WTC11 (cell line): Measurements from ENCODE around the gene SERGEF. TPM values are rescaled to one million over a fixed set of nuclear protein-coding genes. Genes with fewer than 3 reads are reported as not detected.

Experiments used
- ATAC-seq: fragments of 200-7000 bp; cut with Tn5 transposase; 2 replicates; pipeline ENCODE4 v1.10.0; 2021; ENCODE audit warnings: mild to moderate bottlenecking, moderate library complexity
- CTCF ChIA-PET: fragments of 300-600 bp; sonication (Branson Sonifier 250); formaldehyde crosslinking; loops from one replicate; lab custom pipeline; 2021; ENCODE audit warnings: antibody characterized with exemption; lab: Charles Lee
- POLR2A ChIA-PET: fragments of 350-600 bp; sonication (Branson Sonifier 250); formaldehyde crosslinking; loops from one replicate; lab custom pipeline; 2021; ENCODE audit warnings: antibody characterized with exemption; lab: Charles Lee
- DNase-seq: peaks from one replicate; pipeline ENCODE4 v3.0.0; 2021; ENCODE audit warnings: low spot score
- H3K27ac Mint-ChIP-seq: 2 replicates; pipeline ENCODE4 v1.8.0; 2021; ENCODE audit warnings: mixed read lengths
- H3K27me3 Mint-ChIP-seq: 2 replicates; pipeline ENCODE4 v1.8.0; 2021; ENCODE audit warnings: low read depth, mild to moderate bottlenecking, moderate library complexity, mixed read lengths
- H3K36me3 Mint-ChIP-seq: 2 replicates; pipeline ENCODE4 v1.8.0; 2021; ENCODE audit warnings: mixed read lengths
- H3K4me1 Mint-ChIP-seq: 2 replicates; pipeline ENCODE4 v1.8.0; 2022; ENCODE audit warnings: mixed read lengths
- H3K4me3 Mint-ChIP-seq: 2 replicates; pipeline ENCODE4 v1.8.0; 2021; ENCODE audit warnings: mild to moderate bottlenecking, moderate library complexity, mixed read lengths
- H3K9me3 Mint-ChIP-seq: 2 replicates; pipeline ENCODE4 v1.8.0; 2021; ENCODE audit warnings: mixed read lengths
- ATF1 ChIP-seq: sonication (generic); formaldehyde crosslinking; IDR thresholded peaks from 2 replicates; pipeline ENCODE4 v1.8.1; 2023; ENCODE audit warnings: mild to moderate bottlenecking, moderate library complexity, missing genetic modification reagents
- ELF4 ChIP-seq: sonication (generic); formaldehyde crosslinking; IDR thresholded peaks from 2 replicates; pipeline ENCODE4 v1.8.1; 2022; ENCODE audit warnings: low read depth, mild to moderate bottlenecking, moderate library complexity, missing genetic modification reagents
- ETV6 ChIP-seq: sonication (generic); formaldehyde crosslinking; IDR thresholded peaks from 2 replicates; pipeline ENCODE4 v1.8.1; 2022; ENCODE audit warnings: mild to moderate bottlenecking, missing genetic modification reagents
- FOXJ3 ChIP-seq: sonication (generic); formaldehyde crosslinking; IDR thresholded peaks from 2 replicates; pipeline ENCODE4 v1.9.0; 2021; ENCODE audit warnings: missing genetic modification reagents, mild to moderate bottlenecking, borderline replicate concordance
- GTF2I ChIP-seq: fragments of 250-450 bp; sonication (Bioruptor Pico); conservative IDR thresholded peaks from 2 replicates; pipeline ENCODE4 v1.4.0; 2021; ENCODE audit warnings: mild to moderate bottlenecking
- HMGXB4 ChIP-seq: sonication (generic); formaldehyde crosslinking; IDR thresholded peaks from 2 replicates; pipeline ENCODE4 v1.8.1; 2023; ENCODE audit warnings: mild to moderate bottlenecking, moderate library complexity, missing genetic modification reagents
- JUN ChIP-seq: sonication (generic); formaldehyde crosslinking; IDR thresholded peaks from 2 replicates; pipeline ENCODE4 v1.8.0; 2023; ENCODE audit warnings: mild to moderate bottlenecking, missing genetic modification reagents
- NFATC4 ChIP-seq: fragments of 250-450 bp; sonication (Bioruptor Pico); IDR thresholded peaks from 2 replicates; pipeline ENCODE4 v1.9.0; 2021; ENCODE audit warnings: mild to moderate bottlenecking
- NFYB ChIP-seq: sonication (generic); formaldehyde crosslinking; conservative IDR thresholded peaks from 2 replicates; pipeline ENCODE4 v1.8.0; 2022; ENCODE audit warnings: low read depth, missing genetic modification reagents
- NR1H2 ChIP-seq: sonication (generic); formaldehyde crosslinking; IDR thresholded peaks from 2 replicates; pipeline ENCODE4 v1.9.0; 2021; ENCODE audit warnings: mild to moderate bottlenecking, moderate library complexity, missing genetic modification reagents
- NR2C2 ChIP-seq: sonication (generic); formaldehyde crosslinking; IDR thresholded peaks from 2 replicates; pipeline ENCODE4 v1.8.0; 2022; ENCODE audit warnings: mild to moderate bottlenecking, missing genetic modification reagents
- PRDM15 ChIP-seq: sonication (generic); formaldehyde crosslinking; IDR thresholded peaks from 2 replicates; pipeline ENCODE4 v1.8.0; 2022; ENCODE audit warnings: missing genetic modification reagents
- SMAD4 ChIP-seq: sonication (generic); formaldehyde crosslinking; IDR thresholded peaks from 2 replicates; pipeline ENCODE4 v1.8.0; 2022; ENCODE audit warnings: mild to moderate bottlenecking, missing genetic modification reagents
- TCF7 ChIP-seq: sonication (generic); formaldehyde crosslinking; IDR thresholded peaks from 2 replicates; pipeline ENCODE4 v1.8.0; 2022; ENCODE audit warnings: mild to moderate bottlenecking, low read depth, missing genetic modification reagents, moderate library complexity
- USF1 ChIP-seq: sonication (generic); formaldehyde crosslinking; IDR thresholded peaks from 2 replicates; pipeline ENCODE4 v1.8.0; 2022; ENCODE audit warnings: mild to moderate bottlenecking, missing genetic modification reagents
- ZNF263 ChIP-seq: sonication (generic); formaldehyde crosslinking; IDR thresholded peaks from 2 replicates; pipeline ENCODE4 v1.8.1; 2022; ENCODE audit warnings: low read depth, mild to moderate bottlenecking, moderate library complexity, missing genetic modification reagents
- ZNF423 ChIP-seq: fragments of 250-450 bp; sonication (Bioruptor Pico); IDR thresholded peaks from 2 replicates; pipeline ENCODE4 v2.1.2; 2022; ENCODE audit warnings: mild to moderate bottlenecking, moderate library complexity
- ZNF512 ChIP-seq: sonication (generic); formaldehyde crosslinking; IDR thresholded peaks from 2 replicates; pipeline ENCODE4 v1.8.1; 2022; ENCODE audit warnings: missing genetic modification reagents, borderline replicate concordance
- ZNF671 ChIP-seq: fragments of 250-450 bp; sonication (Bioruptor Pico); IDR thresholded peaks from 2 replicates; pipeline ENCODE4 v1.8.0; 2021; ENCODE audit warnings: mild to moderate bottlenecking
- ZSCAN18 ChIP-seq: fragments of 250-450 bp; sonication (Bioruptor Pico); IDR thresholded peaks from 2 replicates; pipeline ENCODE4 v2.1.2; 2022; ENCODE audit warnings: mild to moderate bottlenecking, moderate library complexity
- total RNA-seq: library from RNA; stranded (reverse); gene quantifications from 3 replicates; pipeline ENCODE4 v1.2.3, GENCODE V29; 2021
- TF ChIP-seq, protein P1 (sequence below): fragments of 250-450 bp; sonication (Bioruptor Pico); IDR thresholded peaks from 2 replicates; pipeline ENCODE4 v1.8.0; 2021; ENCODE audit warnings: mild to moderate bottlenecking
- TF ChIP-seq, protein P2 (sequence below): sonication (generic); formaldehyde crosslinking; IDR thresholded peaks from 2 replicates; pipeline ENCODE4 v1.8.1; 2022; ENCODE audit warnings: low read depth, mild to moderate bottlenecking, moderate library complexity, missing genetic modification reagents, borderline replicate concordance

Gene SERGEF
- total RNA-seq, 1 experiment from 2014 or later = 35.5 TPM

- TF ChIP-seq FOXJ3 (CRISPR knock-in tag) (no peak), NR2C2 (CRISPR knock-in tag) (no peak), ZSCAN18 (CRISPR knock-in tag) (no peak), ZNF512 (no peak), JUN (no peak), GTF2I (CRISPR knock-in tag) (no peak), SMAD4 (no peak), ATF1 (CRISPR knock-in tag) (no peak), USF1 (CRISPR knock-in tag) (no peak), NFYB (CRISPR knock-in tag) (no peak), HMGXB4 (CRISPR knock-in tag) (no peak)
- TF ChIP-seq, protein P1, sequence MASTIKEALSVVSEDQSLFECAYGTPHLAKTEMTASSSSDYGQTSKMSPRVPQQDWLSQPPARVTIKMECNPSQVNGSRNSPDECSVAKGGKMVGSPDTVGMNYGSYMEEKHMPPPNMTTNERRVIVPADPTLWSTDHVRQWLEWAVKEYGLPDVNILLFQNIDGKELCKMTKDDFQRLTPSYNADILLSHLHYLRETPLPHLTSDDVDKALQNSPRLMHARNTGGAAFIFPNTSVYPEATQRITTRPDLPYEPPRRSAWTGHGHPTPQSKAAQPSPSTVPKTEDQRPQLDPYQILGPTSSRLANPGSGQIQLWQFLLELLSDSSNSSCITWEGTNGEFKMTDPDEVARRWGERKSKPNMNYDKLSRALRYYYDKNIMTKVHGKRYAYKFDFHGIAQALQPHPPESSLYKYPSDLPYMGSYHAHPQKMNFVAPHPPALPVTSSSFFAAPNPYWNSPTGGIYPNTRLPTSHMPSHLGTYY (CRISPR knock-in tag) = no peak
- H3K9me3 Mint-ChIP-seq = no peaks in the 10 kb centered on the region
- H3K27me3 Mint-ChIP-seq = no peaks in the 10 kb centered on the region; the same call in 1 of the 2 replicates
- DNase-seq = no peak
- ATAC-seq = no peak
- H3K27ac Mint-ChIP-seq = no peak overlapping the region
- H3K4me3 Mint-ChIP-seq = no peak overlapping the region
- CTCF ChIA-PET = interaction anchor here (1.5 to 3.1 kb wide), 3 partner anchors 9 to 148 kb away, joined by 4 to 11 read pairs (median 9); no protein-coding TSS in a partner anchor
- no peaks in the 10 kb centered on the region for H3K36me3 Mint-ChIP-seq
- POLR2A ChIA-PET = no interaction called here
- H3K4me1 Mint-ChIP-seq = peaks cover 29% of the 10 kb centered on the region
These were observed 97.9 kb downstream of the SERGEF start for GRCh38 chr11:17914957-17915356.

GRCh38 chr11:17907046-17907445, 105.8 kb downstream of the SERGEF start:
- H3K27ac Mint-ChIP-seq = no peak overlapping the region
- POLR2A ChIA-PET = no interaction called here
- TF ChIP-seq TCF7 (CRISPR knock-in tag) = no peak
- TF ChIP-seq ZNF671 (CRISPR knock-in tag) = no peak
- no peak for TF ChIP-seq HMGXB4 (CRISPR knock-in tag)
- no peak for TF ChIP-seq ELF4
- TF ChIP-seq NFATC4 (CRISPR knock-in tag) = no peak
- TF ChIP-seq GTF2I (CRISPR knock-in tag) = no peak
- TF ChIP-seq ZNF423 (CRISPR knock-in tag) = no peak
- TF ChIP-seq PRDM15 (CRISPR knock-in tag) = no peak
- TF ChIP-seq, protein P2, sequence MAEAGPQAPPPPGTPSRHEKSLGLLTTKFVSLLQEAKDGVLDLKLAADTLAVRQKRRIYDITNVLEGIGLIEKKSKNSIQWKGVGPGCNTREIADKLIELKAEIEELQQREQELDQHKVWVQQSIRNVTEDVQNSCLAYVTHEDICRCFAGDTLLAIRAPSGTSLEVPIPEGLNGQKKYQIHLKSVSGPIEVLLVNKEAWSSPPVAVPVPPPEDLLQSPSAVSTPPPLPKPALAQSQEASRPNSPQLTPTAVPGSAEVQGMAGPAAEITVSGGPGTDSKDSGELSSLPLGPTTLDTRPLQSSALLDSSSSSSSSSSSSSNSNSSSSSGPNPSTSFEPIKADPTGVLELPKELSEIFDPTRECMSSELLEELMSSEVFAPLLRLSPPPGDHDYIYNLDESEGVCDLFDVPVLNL (CRISPR knock-in tag) = no peak
- TF ChIP-seq NFYB (CRISPR knock-in tag) = no peak
- no peak for TF ChIP-seq NR2C2 (CRISPR knock-in tag)
- no peak for TF ChIP-seq ZNF263 (CRISPR knock-in tag)
- TF ChIP-seq ETV6 (CRISPR knock-in tag) = no peak
- no peak for TF ChIP-seq NR1H2 (CRISPR knock-in tag)

More at GRCh38 chr11:17907046-17907445, 105.8 kb downstream of the SERGEF start:
- Mint-ChIP-seq H3K4me1 (peaks cover 9% of the 10 kb centered on the region), H3K27me3 (no peaks in the 10 kb centered on the region), H3K9me3 (no peaks in the 10 kb centered on the region), H3K4me3 (no peak overlapping the region), H3K36me3 (no peaks in the 10 kb centered on the region)
- ATAC-seq (no peak), DNase-seq (no peak)
- CTCF ChIA-PET = interaction anchor here (0.7 to 5.2 kb wide), 47 partner anchors 8 to 363 kb away, joined by 3 to 67 read pairs (median 7); partner anchors contain the start of genes KCNC1, MYOD1 and USH1C
